ENCODE data around the gene RPP25L. TPM values are rescaled to one million over a fixed set of nuclear protein-coding genes. Genes with fewer than 3 reads are reported as not detected.

Gene RPP25L
- total and polyA plus RNA-seq, 10 of the 15 experiments (the other 5 are each of a cell fraction or from before 2014, with no cell fraction given): 7.7 to 30.2 (median 16.8) TPM

DNA sequence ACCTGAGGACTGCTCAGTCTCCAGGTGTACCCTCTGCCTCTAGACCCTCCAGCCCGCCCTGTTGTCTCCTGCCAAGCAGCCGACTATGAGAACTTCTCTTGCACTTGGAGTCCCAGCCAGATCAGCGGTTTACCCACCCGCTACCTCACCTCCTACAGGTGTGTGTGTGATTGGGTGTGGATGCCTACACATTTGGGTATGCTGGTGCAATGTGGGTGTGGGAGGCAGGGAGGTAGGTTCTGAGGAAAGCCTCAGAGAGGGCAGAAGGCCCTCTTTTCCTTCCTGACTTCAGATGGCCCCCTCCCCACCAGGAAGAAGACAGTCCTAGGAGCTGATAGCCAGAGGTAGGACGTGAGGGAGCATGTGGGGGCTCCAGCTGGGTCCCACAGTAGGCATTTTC lies 45.1 kb upstream of the RPP25L start:
- TF ChIP-seq NBN (IDR thresholded peaks at IDR 0.05) (no peak), CEBPB (IDR thresholded peaks at IDR 0.05; ENCODE audit: borderline replicate concordance in 1 of 2, low read depth in 2 of 2, low read length in 2 of 2) (no peak), LARP7 (IDR thresholded peaks at IDR 0.05) (no peak), JUNB (IDR thresholded peaks at IDR 0.05) (no peak)
- RAD21 ChIA-PET (ENCODE audit: unreplicated experiment): no interaction called here
- no peak overlapping the region for H3K27ac ChIP-seq (ENCODE audit: control insufficient read depth, insufficient read depth)
- CTCF ChIA-PET: interaction anchor here (1.3 to 1.8 kb wide), 2 partner anchors 8 to 46 kb away, joined by 4 to 5 read pairs; no protein-coding TSS in a partner anchor
- H3K9me3 ChIP-seq (replicated peaks; ENCODE audit: control insufficient read depth, insufficient read depth, low read length): no peaks in the 10 kb centered on the region
- POLR2A ChIA-PET: interaction anchor here (1.7 kb wide), 1 partner anchor 9 kb away, joined by 3 read pairs; no protein-coding TSS in a partner anchor
- H3K27me3 ChIP-seq (replicated peaks in 1 of 2; ENCODE audit: control insufficient read depth in 2 of 2, insufficient read depth in 2 of 2, low read length in 1 of 2): no peaks in the 10 kb centered on the region
- no peak overlapping the region for H3K9ac ChIP-seq (ENCODE audit: control insufficient read depth, insufficient read depth, low read length)
- no peak for DNase-seq (ENCODE audit: low read depth, low spot score)
- H3K4me1 ChIP-seq (ENCODE audit: control insufficient read depth, insufficient read depth, low read length): peaks cover 5% of the 10 kb centered on the region
- in situ Hi-C loops (cut with MboI): no loop called here
- SMC1A ChIA-PET (ENCODE audit: uncharacterized antibody, unreplicated experiment): no interaction called here
- intact Hi-C loops (cut with micrococcal nuclease; ENCODE audit: unreplicated experiment): no loop called here
- no peak overlapping the region for H3K4me2 ChIP-seq (ENCODE audit: control insufficient read depth, insufficient read depth)
- no peaks in the 10 kb centered on the region for H3K79me2 ChIP-seq (ENCODE audit: control insufficient read depth, insufficient read depth, low read length)
- no peak for FAIRE-seq
- no peak overlapping the region for H2AFZ ChIP-seq (ENCODE audit: control insufficient read depth, low read depth, low read length)
- BruUV-seq (replicated peaks): no TSS peak
- no peak overlapping the region for H3K4me3 ChIP-seq
- WGBS (ENCODE audit: insufficient coverage, insufficient replicate concordance, low lambda C conversion rate, missing lambda C conversion rate): 19% methylated on average over 5 of the region's 5 CpGs
- H3K36me3 ChIP-seq (ENCODE audit: control insufficient read depth in 2 of 2, insufficient read depth in 2 of 2, low read length in 1 of 2): no peaks in the 10 kb centered on the region
- H4K20me1 ChIP-seq (ENCODE audit: control insufficient read depth, insufficient read depth): no peaks in the 10 kb centered on the region
- ATAC-seq: no peak

DNA sequence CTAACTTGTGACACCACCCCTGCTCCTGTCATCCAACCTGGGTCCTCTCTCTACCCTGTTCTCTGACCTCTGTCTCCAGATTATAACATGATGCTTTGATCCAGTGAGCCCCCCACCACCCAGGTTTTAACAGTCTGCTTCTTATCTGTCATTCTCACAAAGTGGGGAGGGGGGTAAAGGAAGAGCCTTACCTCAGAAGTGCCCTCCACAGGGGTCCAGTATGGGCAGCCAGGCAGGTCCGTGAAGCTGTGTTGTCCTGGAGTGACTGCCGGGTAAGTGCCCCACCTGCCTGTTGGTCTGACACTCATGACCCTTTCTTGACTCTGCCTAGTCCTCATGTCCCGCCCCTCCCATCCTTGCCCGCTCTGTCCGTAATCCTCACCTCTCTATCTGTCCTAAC lies 43.5 kb upstream of the RPP25L start:
- Histone ChIP-seq H2AFZ (ENCODE audit: control insufficient read depth, low read depth, low read length) (no peak overlapping the region), H3K4me2 (ENCODE audit: control insufficient read depth, insufficient read depth) (no peak overlapping the region), H3K4me3 (no peak overlapping the region), H3K4me1 (ENCODE audit: control insufficient read depth, insufficient read depth, low read length) (peaks cover 5% of the 10 kb centered on the region), H3K27ac (ENCODE audit: control insufficient read depth, insufficient read depth) (no peak overlapping the region), H3K9ac (ENCODE audit: control insufficient read depth, insufficient read depth, low read length) (no peak overlapping the region), H3K27me3 (replicated peaks in 1 of 2; ENCODE audit: control insufficient read depth in 2 of 2, insufficient read depth in 2 of 2, low read length in 1 of 2) (no peaks in the 10 kb centered on the region), H3K9me3 (replicated peaks; ENCODE audit: control insufficient read depth, insufficient read depth, low read length) (no peaks in the 10 kb centered on the region), H4K20me1 (ENCODE audit: control insufficient read depth, insufficient read depth) (no peaks in the 10 kb centered on the region), H3K79me2 (ENCODE audit: control insufficient read depth, insufficient read depth, low read length) (no peaks in the 10 kb centered on the region), H3K36me3 (ENCODE audit: control insufficient read depth in 2 of 2, insufficient read depth in 2 of 2, low read length in 1 of 2) (peaks cover 0 to 4% of the 10 kb centered on the region in 2 experiments; a peak in 2 of 4 replicates)
- SMC1A ChIA-PET (ENCODE audit: uncharacterized antibody, unreplicated experiment): interaction anchor here (1.0 kb wide), 1 partner anchor 9 kb away, joined by 3 read pairs; the partner anchor contains the start of gene GALT
- RAD21 ChIA-PET (ENCODE audit: unreplicated experiment): no interaction called here
- POLR2A ChIA-PET: no interaction called here
- WGBS (ENCODE audit: insufficient coverage, insufficient replicate concordance, low lambda C conversion rate, missing lambda C conversion rate): 76% methylated on average over 5 of the region's 5 CpGs
- in situ Hi-C loops (cut with MboI) (no loop called here), intact Hi-C loops (cut with micrococcal nuclease; ENCODE audit: unreplicated experiment) (no loop called here)
- FAIRE-seq (no peak), DNase-seq (ENCODE audit: low read depth, low spot score) (no peak), ATAC-seq (no peak)
- BruUV-seq (replicated peaks): no TSS peak
- CTCF ChIA-PET: interaction anchor here (1.0 to 1.8 kb wide), 2 partner anchors 10 to 11 kb away, joined by 3 to 5 read pairs; no protein-coding TSS in a partner anchor
- TF ChIP-seq MEF2A (IDR thresholded peaks at IDR 0.05; ENCODE audit: insufficient read depth, low read depth, low read length) (no peak), BCL11A (IDR thresholded peaks at IDR 0.05; ENCODE audit: low read depth, low read length) (no peak), POLR2AphosphoS2 (IDR thresholded peaks at IDR 0.05; ENCODE audit: low read depth, low read length) (no peak)
- TF ChIP-seq, protein P1, sequence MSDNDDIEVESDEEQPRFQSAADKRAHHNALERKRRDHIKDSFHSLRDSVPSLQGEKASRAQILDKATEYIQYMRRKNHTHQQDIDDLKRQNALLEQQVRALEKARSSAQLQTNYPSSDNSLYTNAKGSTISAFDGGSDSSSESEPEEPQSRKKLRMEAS (IDR thresholded peaks at IDR 0.05; ENCODE audit: low read depth, low read length): no peak
- TF ChIP-seq, protein P2, sequence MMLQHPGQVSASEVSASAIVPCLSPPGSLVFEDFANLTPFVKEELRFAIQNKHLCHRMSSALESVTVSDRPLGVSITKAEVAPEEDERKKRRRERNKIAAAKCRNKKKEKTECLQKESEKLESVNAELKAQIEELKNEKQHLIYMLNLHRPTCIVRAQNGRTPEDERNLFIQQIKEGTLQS (IDR thresholded peaks at IDR 0.05; ENCODE audit: borderline replicate concordance, extremely low read depth, low read depth, low read length): no peak
- TF ChIP-seq, protein P3, sequence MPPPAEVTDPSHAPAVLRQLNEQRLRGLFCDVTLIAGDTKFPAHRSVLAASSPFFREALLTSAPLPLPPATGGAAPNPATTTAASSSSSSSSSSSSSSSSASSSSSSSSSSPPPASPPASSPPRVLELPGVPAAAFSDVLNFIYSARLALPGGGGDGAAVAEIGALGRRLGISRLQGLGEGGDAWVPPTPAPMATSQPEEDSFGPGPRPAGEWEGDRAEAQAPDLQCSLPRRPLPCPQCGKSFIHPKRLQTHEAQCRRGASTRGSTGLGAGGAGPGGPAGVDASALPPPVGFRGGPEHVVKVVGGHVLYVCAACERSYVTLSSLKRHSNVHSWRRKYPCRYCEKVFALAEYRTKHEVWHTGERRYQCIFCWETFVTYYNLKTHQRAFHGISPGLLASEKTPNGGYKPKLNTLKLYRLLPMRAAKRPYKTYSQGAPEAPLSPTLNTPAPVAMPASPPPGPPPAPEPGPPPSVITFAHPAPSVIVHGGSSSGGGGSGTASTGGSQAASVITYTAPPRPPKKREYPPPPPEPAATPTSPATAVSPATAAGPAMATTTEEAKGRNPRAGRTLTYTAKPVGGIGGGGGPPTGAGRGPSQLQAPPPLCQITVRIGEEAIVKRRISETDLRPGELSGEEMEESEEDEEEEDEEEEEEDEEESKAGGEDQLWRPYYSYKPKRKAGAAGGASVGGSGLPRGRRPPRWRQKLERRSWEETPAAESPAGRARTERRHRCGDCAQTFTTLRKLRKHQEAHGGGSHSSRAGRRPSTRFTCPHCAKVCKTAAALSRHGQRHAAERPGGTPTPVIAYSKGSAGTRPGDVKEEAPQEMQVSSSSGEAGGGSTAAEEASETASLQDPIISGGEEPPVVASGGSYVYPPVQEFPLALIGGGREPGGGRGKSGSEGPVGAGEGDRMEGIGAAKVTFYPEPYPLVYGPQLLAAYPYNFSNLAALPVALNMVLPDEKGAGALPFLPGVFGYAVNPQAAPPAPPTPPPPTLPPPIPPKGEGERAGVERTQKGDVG (CRISPR knock-in tag; IDR thresholded peaks at IDR 0.05): no peak
- TF ChIP-seq, protein P4, sequence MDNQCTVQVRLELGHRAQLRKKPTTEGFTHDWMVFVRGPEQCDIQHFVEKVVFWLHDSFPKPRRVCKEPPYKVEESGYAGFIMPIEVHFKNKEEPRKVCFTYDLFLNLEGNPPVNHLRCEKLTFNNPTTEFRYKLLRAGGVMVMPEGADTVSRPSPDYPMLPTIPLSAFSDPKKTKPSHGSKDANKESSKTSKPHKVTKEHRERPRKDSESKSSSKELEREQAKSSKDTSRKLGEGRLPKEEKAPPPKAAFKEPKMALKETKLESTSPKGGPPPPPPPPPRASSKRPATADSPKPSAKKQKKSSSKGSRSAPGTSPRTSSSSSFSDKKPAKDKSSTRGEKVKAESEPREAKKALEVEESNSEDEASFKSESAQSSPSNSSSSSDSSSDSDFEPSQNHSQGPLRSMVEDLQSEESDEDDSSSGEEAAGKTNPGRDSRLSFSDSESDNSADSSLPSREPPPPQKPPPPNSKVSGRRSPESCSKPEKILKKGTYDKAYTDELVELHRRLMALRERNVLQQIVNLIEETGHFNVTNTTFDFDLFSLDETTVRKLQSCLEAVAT (IDR thresholded peaks at IDR 0.05): no peak

All from GM12878 (cell line).